SK-N-SH (cell line): ENCODE measurements around the gene PPP1R3C. TPM values are rescaled to one million over a fixed set of nuclear protein-coding genes. Genes with fewer than 3 reads are reported as not detected.

ENCODE experiments used
- CTCF ChIA-PET: fragments of 300-600, 350-600 bp; formaldehyde crosslinking; extraction: SDS; loops from one replicate; lab custom pipeline; 2021; lab: Yijun Ruan, JAX
- POLR2A ChIA-PET: fragments of 350-600 bp; sonication (Branson Sonifier 250); formaldehyde crosslinking; extraction: SDS; loops from one replicate; lab custom pipeline; 2020; ENCODE audit warnings: antibody characterized with exemption, inconsistent platforms; lab: Yijun Ruan, JAX
- DNase-seq: peaks from one replicate; pipeline ENCODE4 v3.0.0; 2012
- H2AFZ ChIP-seq: fragments of 200-600 bp; sonication (generic); 2 replicates; pipeline ENCODE4 v1.8.1; 2016; ENCODE audit warnings: antibody characterized with exemption, mild to moderate bottlenecking, low read depth
- H3F3A ChIP-seq: fragments of 200-600 bp; sonication (generic); replicated peaks from 2 replicates; pipeline ENCODE3; 2016; ENCODE audit warnings: antibody characterized with exemption, mild to moderate bottlenecking; ENCODE audit not compliant: insufficient read depth
- H3K27ac ChIP-seq, 2 experiments: fragments of 200-500 bp in 1 of 2; fragments of 200-600 bp in 1 of 2; sonication (Bioruptor generic) in 1 of 2; sonication (generic), shearing (Covaris generic) in 1 of 2; 2 replicates each; pipeline versions ENCODE4 v1.5.1 to v1.6.1; 2014 to 2016; ENCODE audit warnings: low read depth in 2 of 2, inconsistent platforms in 1 of 2, low read length in 1 of 2, mild to moderate bottlenecking in 1 of 2, mixed read lengths in 1 of 2
- H3K27me3 ChIP-seq: fragments of 200-600 bp; sonication (generic), shearing (Covaris generic); 2 replicates; pipeline ENCODE4 v1.6.1; 2016; ENCODE audit warnings: mixed run types; ENCODE audit not compliant: insufficient read depth
- H3K36me3 ChIP-seq, 2 experiments: fragments of 200-500 bp in 1 of 2; fragments of 200-600 bp in 1 of 2; sonication (Bioruptor generic) in 1 of 2; sonication (generic) in 1 of 2; replicated peaks in 1 of 2; 2 replicates each; pipeline versions ENCODE3 to v1.5.1; 2014 to 2016; ENCODE audit warnings: low read length in 1 of 2, mild to moderate bottlenecking in 1 of 2; ENCODE audit not compliant: insufficient read depth in 2 of 2, control insufficient read depth in 1 of 2
- H3K4me1 ChIP-seq, 2 experiments: fragments of 200-500 bp in 1 of 2; fragments of 200-600 bp in 1 of 2; sonication (Bioruptor generic) in 1 of 2; sonication (generic), shearing (Covaris generic) in 1 of 2; 2 replicates each; pipeline versions ENCODE4 v1.5.1 to v1.6.1; 2014 to 2016; ENCODE audit warnings: low read depth in 1 of 2, low read length in 1 of 2, mixed run types in 1 of 2; ENCODE audit not compliant: insufficient read depth in 2 of 2, control insufficient read depth in 1 of 2
- H3K4me2 ChIP-seq: fragments of 200-600 bp; sonication (generic), shearing (Covaris generic); 2 replicates; pipeline ENCODE4 v1.6.1; 2017; ENCODE audit warnings: mixed run types
- H3K4me3 ChIP-seq, 2 experiments: fragments of 200-500 bp in 1 of 2; fragments of 200-600 bp in 1 of 2; sonication (Bioruptor generic) in 1 of 2; sonication (generic), shearing (Covaris generic) in 1 of 2; 2 replicates each; pipeline versions ENCODE4 v1.5.1 to v1.8.1; 2014 to 2016; ENCODE audit warnings: low read depth in 2 of 2, inconsistent platforms in 1 of 2, low read length in 1 of 2, mild to moderate bottlenecking in 1 of 2, mixed read lengths in 1 of 2, moderate library complexity in 1 of 2
- H3K79me2 ChIP-seq: fragments of 200-600 bp; sonication (generic); 2 replicates; pipeline ENCODE4 v1.8.1; 2017; ENCODE audit warnings: mild to moderate bottlenecking; ENCODE audit not compliant: insufficient read depth
- H3K9ac ChIP-seq: fragments of 200-600 bp; sonication (generic); 2 replicates; pipeline ENCODE4 v1.6.1; 2017; ENCODE audit warnings: mixed run types
- H3K9me2 ChIP-seq: fragments of 200-600 bp; sonication (generic); 2 replicates; pipeline ENCODE4 v1.6.1; 2017; ENCODE audit warnings: mixed run types
- H3K9me3 ChIP-seq: fragments of 200-600 bp; sonication (generic); 2 replicates; pipeline ENCODE4 v1.6.1; 2017; ENCODE audit warnings: mixed run types, mild to moderate bottlenecking, moderate library complexity
- H4K20me1 ChIP-seq: fragments of 200-600 bp; sonication (generic); 2 replicates; pipeline ENCODE4 v1.6.1; 2017; ENCODE audit warnings: mild to moderate bottlenecking, mixed run types; ENCODE audit not compliant: insufficient read depth
- EP300 ChIP-seq, 2 experiments: IDR thresholded peaks; 2 replicates each; pipeline versions ENCODE4 v1.4.0 to v1.6.1; 2012; ENCODE audit warnings: borderline replicate concordance in 1 of 2, low read depth in 1 of 2, low read length in 1 of 2
- FOSL2 ChIP-seq: IDR thresholded peaks from 2 replicates; pipeline ENCODE4 v1.4.0; 2012; ENCODE audit warnings: low read depth, mild to moderate bottlenecking, moderate library complexity, borderline replicate concordance
- GABPA ChIP-seq: IDR thresholded peaks from 2 replicates; pipeline ENCODE4 v1.4.0; 2012; ENCODE audit warnings: low read depth, mild to moderate bottlenecking
- JUND ChIP-seq: IDR thresholded peaks from 2 replicates; pipeline ENCODE4 v1.4.0; 2012
- NFIC ChIP-seq: IDR thresholded peaks from 2 replicates; pipeline ENCODE4 v1.4.0; 2012; ENCODE audit warnings: borderline replicate concordance
- TCF12 ChIP-seq: IDR thresholded peaks from 2 replicates; pipeline ENCODE4 v1.4.0; 2012
- WGBS: methylation state at CpG from one replicate; pipeline ENCODE4 v1.1.6; 2017; ENCODE audit warnings: low lambda C conversion rate; 5-methylcytosine and 5-hydroxymethylcytosine counted together
- polyA plus RNA-seq, 3 experiments: library from polyadenylated mRNA; depleted of rRNA; stranded (reverse); fragments of >200 nt; gene quantifications; 2 replicates each; pipeline ENCODE4 v1.2.3, GENCODE V29; 2012
- TF ChIP-seq, protein P1 (sequence below): fragments of 150-350 bp; IDR thresholded peaks from 2 replicates; pipeline ENCODE4 v1.6.1; 2017; ENCODE audit warnings: antibody characterized with exemption, low read length, low read depth, borderline replicate concordance
- TF ChIP-seq, protein P2 (sequence below): IDR thresholded peaks from 2 replicates; pipeline ENCODE4 v1.6.1; 2012; ENCODE audit warnings: mild to moderate bottlenecking, low read depth, low read length, moderate library complexity
- TF ChIP-seq, protein P3 (sequence below): IDR thresholded peaks from 2 replicates; pipeline ENCODE4 v1.4.0; 2012; ENCODE audit warnings: low read depth, borderline replicate concordance
- TF ChIP-seq, protein P4 (sequence below): IDR thresholded peaks from 2 replicates; pipeline ENCODE4 v1.4.0; 2012; ENCODE audit warnings: low read depth
- TF ChIP-seq, protein P5 (sequence below): IDR thresholded peaks from 2 replicates; pipeline ENCODE4; 2012

Gene PPP1R3C
- polyA plus RNA-seq, 1 of the 3 experiments (the other 2 are of a cell fraction): 9.0 TPM

DNA sequence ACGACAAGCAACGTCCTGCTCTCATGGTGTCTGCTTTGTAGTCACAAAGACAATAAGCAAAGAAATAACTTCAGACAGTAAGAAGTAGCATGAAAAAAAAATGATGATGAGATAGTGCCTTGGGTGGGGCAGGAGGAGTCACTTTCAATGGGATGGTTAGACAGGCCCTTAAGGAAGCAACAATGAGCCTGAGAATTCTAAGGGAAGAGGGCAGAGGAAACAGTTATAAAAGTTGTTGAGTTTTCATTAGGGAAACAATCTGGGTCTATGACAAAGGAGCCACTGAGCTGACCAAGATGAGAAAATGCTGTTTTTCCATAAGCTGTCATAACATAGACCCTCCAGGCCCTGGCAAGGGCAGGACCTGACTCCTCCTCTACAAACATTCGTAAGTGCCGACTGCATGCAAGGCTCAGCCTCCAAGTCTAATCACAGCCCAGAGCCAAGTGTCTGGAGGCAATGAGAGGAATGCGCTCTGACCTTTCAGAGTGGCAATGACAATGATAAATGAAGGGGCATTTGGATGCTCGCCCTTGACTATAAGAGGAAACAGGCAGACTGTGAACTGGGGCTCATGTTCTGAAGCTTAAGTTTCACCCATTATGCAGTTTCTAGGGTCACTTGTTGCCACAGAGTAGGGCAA is 43.7 kb downstream of the PPP1R3C start (continued):
- no peak for TF ChIP-seq GABPA

DNA sequence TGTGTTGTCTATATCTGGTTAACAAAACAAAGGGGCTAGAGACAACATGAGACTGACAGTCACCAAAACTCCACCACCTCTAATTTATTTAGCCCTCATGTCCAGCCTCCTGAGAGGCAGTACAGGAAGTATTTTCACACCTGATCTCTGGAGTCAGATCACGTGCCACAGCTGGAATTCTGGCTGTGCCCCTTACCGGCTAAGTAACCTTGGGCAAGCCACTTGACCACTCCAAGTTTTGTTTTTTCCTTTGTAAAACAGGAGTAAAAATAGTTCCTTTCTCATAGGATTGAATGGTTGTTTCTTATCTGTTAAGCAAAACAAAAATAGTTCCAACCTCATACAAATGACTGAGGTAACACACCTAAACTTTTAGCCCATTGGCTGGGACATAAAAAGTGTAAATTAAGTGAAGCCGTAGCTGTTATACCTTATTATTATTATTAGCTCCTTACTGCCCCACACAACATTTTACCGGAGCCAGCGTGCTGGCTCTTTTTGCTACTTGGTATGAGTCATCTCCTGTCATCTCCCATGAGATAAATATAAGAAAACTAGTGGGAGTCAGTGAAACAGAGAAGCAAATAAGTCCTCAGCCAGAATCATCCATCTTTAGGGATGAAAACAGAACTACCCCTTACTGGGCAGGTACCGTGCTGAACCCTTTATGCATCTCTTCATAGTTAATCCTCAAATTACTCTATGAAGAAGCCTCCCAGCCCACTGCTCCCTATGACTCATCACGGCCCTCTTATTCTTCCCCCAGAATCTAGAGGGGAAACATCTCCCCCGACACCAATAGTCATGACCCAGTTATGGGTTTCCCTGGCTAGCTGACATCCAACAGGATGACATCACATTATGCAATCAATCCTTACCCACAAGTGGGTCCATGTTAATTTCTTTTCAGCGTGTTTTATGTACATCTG is 44.9 kb downstream of the PPP1R3C start:
- Histone ChIP-seq H3F3A (peaks cover 41% of the 10 kb centered on the region), H3K27ac (peak overlapping the region; percentile 92 to 97; a peak in 3 of 4 replicates), H2AFZ (0 out of 2 replicates have a peak overlapping the region, but pooled peaks have one; percentile 15), H3K9me2 (no peaks in the 10 kb centered on the region), H4K20me1 (no peaks in the 10 kb centered on the region), H3K9ac (peak overlapping the region; percentile 25; the same call in 1 of the 2 replicates), H3K4me1 (peaks cover 44 to 50% of the 10 kb centered on the region in 2 experiments), H3K36me3 (no peaks in the 10 kb centered on the region), H3K79me2 (no peaks in the 10 kb centered on the region), H3K4me2 (peak overlapping the region; percentile 60), H3K9me3 (no peaks in the 10 kb centered on the region), H3K4me3 (no peak overlapping the region), H3K27me3 (no peaks in the 10 kb centered on the region)
- no peak for DNase-seq
- ChIA-PET POLR2A (no interaction called here), CTCF (interaction anchor here (1.3 to 1.5 kb wide), 2 partner anchors 9 to 45 kb away, joined by 3 read pairs; partner anchors contain the start of gene PPP1R3C)
- WGBS: 22% methylated on average over 9 of the region's 9 CpGs
- TF ChIP-seq, protein P1, sequence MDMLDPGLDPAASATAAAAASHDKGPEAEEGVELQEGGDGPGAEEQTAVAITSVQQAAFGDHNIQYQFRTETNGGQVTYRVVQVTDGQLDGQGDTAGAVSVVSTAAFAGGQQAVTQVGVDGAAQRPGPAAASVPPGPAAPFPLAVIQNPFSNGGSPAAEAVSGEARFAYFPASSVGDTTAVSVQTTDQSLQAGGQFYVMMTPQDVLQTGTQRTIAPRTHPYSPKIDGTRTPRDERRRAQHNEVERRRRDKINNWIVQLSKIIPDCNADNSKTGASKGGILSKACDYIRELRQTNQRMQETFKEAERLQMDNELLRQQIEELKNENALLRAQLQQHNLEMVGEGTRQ: no peak
- peak; percentile 85 for TF ChIP-seq FOSL2
- TF ChIP-seq, protein P2, sequence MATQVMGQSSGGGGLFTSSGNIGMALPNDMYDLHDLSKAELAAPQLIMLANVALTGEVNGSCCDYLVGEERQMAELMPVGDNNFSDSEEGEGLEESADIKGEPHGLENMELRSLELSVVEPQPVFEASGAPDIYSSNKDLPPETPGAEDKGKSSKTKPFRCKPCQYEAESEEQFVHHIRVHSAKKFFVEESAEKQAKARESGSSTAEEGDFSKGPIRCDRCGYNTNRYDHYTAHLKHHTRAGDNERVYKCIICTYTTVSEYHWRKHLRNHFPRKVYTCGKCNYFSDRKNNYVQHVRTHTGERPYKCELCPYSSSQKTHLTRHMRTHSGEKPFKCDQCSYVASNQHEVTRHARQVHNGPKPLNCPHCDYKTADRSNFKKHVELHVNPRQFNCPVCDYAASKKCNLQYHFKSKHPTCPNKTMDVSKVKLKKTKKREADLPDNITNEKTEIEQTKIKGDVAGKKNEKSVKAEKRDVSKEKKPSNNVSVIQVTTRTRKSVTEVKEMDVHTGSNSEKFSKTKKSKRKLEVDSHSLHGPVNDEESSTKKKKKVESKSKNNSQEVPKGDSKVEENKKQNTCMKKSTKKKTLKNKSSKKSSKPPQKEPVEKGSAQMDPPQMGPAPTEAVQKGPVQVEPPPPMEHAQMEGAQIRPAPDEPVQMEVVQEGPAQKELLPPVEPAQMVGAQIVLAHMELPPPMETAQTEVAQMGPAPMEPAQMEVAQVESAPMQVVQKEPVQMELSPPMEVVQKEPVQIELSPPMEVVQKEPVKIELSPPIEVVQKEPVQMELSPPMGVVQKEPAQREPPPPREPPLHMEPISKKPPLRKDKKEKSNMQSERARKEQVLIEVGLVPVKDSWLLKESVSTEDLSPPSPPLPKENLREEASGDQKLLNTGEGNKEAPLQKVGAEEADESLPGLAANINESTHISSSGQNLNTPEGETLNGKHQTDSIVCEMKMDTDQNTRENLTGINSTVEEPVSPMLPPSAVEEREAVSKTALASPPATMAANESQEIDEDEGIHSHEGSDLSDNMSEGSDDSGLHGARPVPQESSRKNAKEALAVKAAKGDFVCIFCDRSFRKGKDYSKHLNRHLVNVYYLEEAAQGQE: no peak
- TF ChIP-seq JUND: peak; percentile 82
- TF ChIP-seq, protein P3, sequence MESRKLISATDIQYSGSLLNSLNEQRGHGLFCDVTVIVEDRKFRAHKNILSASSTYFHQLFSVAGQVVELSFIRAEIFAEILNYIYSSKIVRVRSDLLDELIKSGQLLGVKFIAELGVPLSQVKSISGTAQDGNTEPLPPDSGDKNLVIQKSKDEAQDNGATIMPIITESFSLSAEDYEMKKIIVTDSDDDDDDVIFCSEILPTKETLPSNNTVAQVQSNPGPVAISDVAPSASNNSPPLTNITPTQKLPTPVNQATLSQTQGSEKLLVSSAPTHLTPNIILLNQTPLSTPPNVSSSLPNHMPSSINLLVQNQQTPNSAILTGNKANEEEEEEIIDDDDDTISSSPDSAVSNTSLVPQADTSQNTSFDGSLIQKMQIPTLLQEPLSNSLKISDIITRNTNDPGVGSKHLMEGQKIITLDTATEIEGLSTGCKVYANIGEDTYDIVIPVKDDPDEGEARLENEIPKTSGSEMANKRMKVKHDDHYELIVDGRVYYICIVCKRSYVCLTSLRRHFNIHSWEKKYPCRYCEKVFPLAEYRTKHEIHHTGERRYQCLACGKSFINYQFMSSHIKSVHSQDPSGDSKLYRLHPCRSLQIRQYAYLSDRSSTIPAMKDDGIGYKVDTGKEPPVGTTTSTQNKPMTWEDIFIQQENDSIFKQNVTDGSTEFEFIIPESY: no peak
- peak; percentile 66; the same call in 1 of the 2 replicates for TF ChIP-seq NFIC
- TF ChIP-seq, protein P4, sequence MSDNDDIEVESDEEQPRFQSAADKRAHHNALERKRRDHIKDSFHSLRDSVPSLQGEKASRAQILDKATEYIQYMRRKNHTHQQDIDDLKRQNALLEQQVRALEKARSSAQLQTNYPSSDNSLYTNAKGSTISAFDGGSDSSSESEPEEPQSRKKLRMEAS: 0 out of 2 replicates have a peak, but pooled peaks have one; percentile 44
- peak; percentile 81 for TF ChIP-seq TCF12
- TF ChIP-seq EP300 (IDR thresholded peaks at IDR 0.05; ENCODE audit: borderline replicate concordance in 1 of 2, low read depth in 1 of 2, low read length in 1 of 2): peak in 1 of 2 experiments; percentile 33; a peak in 1 of 4 replicates
- TF ChIP-seq, protein P5, sequence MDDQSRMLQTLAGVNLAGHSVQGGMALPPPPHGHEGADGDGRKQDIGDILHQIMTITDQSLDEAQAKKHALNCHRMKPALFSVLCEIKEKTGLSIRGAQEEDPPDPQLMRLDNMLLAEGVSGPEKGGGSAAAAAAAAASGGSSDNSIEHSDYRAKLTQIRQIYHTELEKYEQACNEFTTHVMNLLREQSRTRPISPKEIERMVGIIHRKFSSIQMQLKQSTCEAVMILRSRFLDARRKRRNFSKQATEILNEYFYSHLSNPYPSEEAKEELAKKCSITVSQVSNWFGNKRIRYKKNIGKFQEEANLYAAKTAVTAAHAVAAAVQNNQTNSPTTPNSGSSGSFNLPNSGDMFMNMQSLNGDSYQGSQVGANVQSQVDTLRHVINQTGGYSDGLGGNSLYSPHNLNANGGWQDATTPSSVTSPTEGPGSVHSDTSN: peak; percentile 86
